Mesenchymal stem cell (in vitro differentiated cells and primary cell): ENCODE data around the gene FAM131A.

Experiments used
- DNase-seq: peaks from one replicate; pipeline ENCODE4 v3.0.0-alpha.2; 2013
- H2AFZ ChIP-seq: one replicate; pipeline ENCODE4 v1.6.1; 2013; ENCODE audit warnings: low read depth, mild to moderate bottlenecking, control low read depth, inconsistent platforms, low read length, moderate library complexity
- H2AK5ac ChIP-seq: 2 replicates; pipeline ENCODE4 v1.6.1; 2013; ENCODE audit warnings: low read length, moderate library complexity, mild to moderate bottlenecking, inconsistent platforms; ENCODE audit not compliant: severe bottlenecking
- H2BK120ac ChIP-seq: one replicate; pipeline ENCODE4 v1.6.1; 2013; ENCODE audit warnings: low read depth, mild to moderate bottlenecking, inconsistent platforms, low read length, moderate library complexity
- H2BK12ac ChIP-seq, 2 experiments: one replicate each; pipeline ENCODE4 v1.6.1; 2013; ENCODE audit warnings: inconsistent platforms in 2 of 2, low read length in 2 of 2, mild to moderate bottlenecking in 2 of 2, moderate library complexity in 2 of 2, control low read depth in 1 of 2
- H2BK15ac ChIP-seq: one replicate; pipeline ENCODE4 v1.6.1; 2013; ENCODE audit warnings: mild to moderate bottlenecking, low read depth, inconsistent platforms; ENCODE audit not compliant: poor library complexity, severe bottlenecking
- H2BK5ac ChIP-seq: 2 replicates; pipeline ENCODE4 v1.6.1; 2013; ENCODE audit warnings: low read depth, mild to moderate bottlenecking, low read length, control low read depth, inconsistent platforms; ENCODE audit not compliant: poor library complexity, severe bottlenecking
- H3K14ac ChIP-seq, 2 experiments: one replicate each; pipeline ENCODE4 v1.6.1; 2013; ENCODE audit warnings: inconsistent platforms in 2 of 2, low read length in 2 of 2, control low read depth in 1 of 2, mild to moderate bottlenecking in 1 of 2, moderate library complexity in 1 of 2
- H3K18ac ChIP-seq, 2 experiments: one replicate each; pipeline ENCODE4 v1.6.1; 2013; ENCODE audit warnings: inconsistent platforms in 2 of 2, low read length in 2 of 2, control low read depth in 1 of 2, low read depth in 1 of 2, mild to moderate bottlenecking in 1 of 2
- H3K23ac ChIP-seq, 2 experiments: one replicate each; pipeline ENCODE4 v1.6.1; 2013; ENCODE audit warnings: inconsistent platforms in 2 of 2, low read length in 2 of 2, mild to moderate bottlenecking in 2 of 2, moderate library complexity in 2 of 2, control low read depth in 1 of 2
- H3K27ac ChIP-seq: 2 replicates; pipeline ENCODE4 v1.5.1; 2013; ENCODE audit warnings: mild to moderate bottlenecking, moderate library complexity, low read length, control low read depth, inconsistent platforms; ENCODE audit not compliant: poor library complexity, severe bottlenecking
- H3K27me3 ChIP-seq, 2 experiments: 2 replicates each; pipeline versions ENCODE4 v1.6.1 to v1.7.0; 2013; ENCODE audit warnings: low read length in 2 of 2, mild to moderate bottlenecking in 2 of 2, moderate library complexity in 2 of 2, control low read depth in 1 of 2, inconsistent platforms in 1 of 2; ENCODE audit not compliant: control insufficient read depth in 1 of 2, insufficient read depth in 1 of 2
- H3K36me3 ChIP-seq, 2 experiments: 2 replicates each; pipeline versions ENCODE4 v1.6.1 to v1.7.0; 2013; ENCODE audit warnings: low read length in 2 of 2, control low read depth in 1 of 2, inconsistent platforms in 1 of 2, low read depth in 1 of 2, mild to moderate bottlenecking in 1 of 2; ENCODE audit not compliant: insufficient read depth in 2 of 2, control insufficient read depth in 1 of 2
- H3K4ac ChIP-seq, 2 experiments: one replicate each; pipeline ENCODE4 v1.6.1; 2013; ENCODE audit warnings: inconsistent platforms in 2 of 2, low read length in 2 of 2, mild to moderate bottlenecking in 2 of 2, moderate library complexity in 2 of 2, control low read depth in 1 of 2, low read depth in 1 of 2
- H3K4me1 ChIP-seq: 2 replicates; pipeline ENCODE4 v1.6.1; 2013; ENCODE audit warnings: low read depth, low read length, control low read depth; ENCODE audit not compliant: control insufficient read depth, insufficient read depth
- H3K4me2 ChIP-seq: 2 replicates; pipeline ENCODE4 v1.6.1; 2013; ENCODE audit warnings: low read length, mild to moderate bottlenecking, inconsistent platforms; ENCODE audit not compliant: poor library complexity, severe bottlenecking
- H3K4me3 ChIP-seq, 2 experiments: 2 replicates each; pipeline versions ENCODE4 v1.5.1 to v1.7.0; 2013; ENCODE audit warnings: low read length in 2 of 2, mild to moderate bottlenecking in 2 of 2, control low read depth in 1 of 2, low read depth in 1 of 2; ENCODE audit not compliant: insufficient read depth in 1 of 2
- H3K79me1 ChIP-seq: replicated peaks from 2 replicates; pipeline ENCODE4 v1.6.1; 2013; ENCODE audit warnings: mild to moderate bottlenecking, control low read depth, low read length, inconsistent platforms; ENCODE audit not compliant: poor library complexity, severe bottlenecking
- H3K9ac ChIP-seq: 2 replicates; pipeline ENCODE4 v1.7.0; 2013; ENCODE audit warnings: mild to moderate bottlenecking, low read length, moderate library complexity
- H3K9me3 ChIP-seq: 2 replicates; pipeline ENCODE4 v1.7.0; 2013; ENCODE audit warnings: mild to moderate bottlenecking, low read length; ENCODE audit not compliant: control insufficient read depth
- H4K8ac ChIP-seq: one replicate; pipeline ENCODE4 v1.6.1; 2013; ENCODE audit warnings: inconsistent platforms, mild to moderate bottlenecking, low read length, moderate library complexity
- H4K91ac ChIP-seq: one replicate; pipeline ENCODE4 v1.6.1; 2013; ENCODE audit warnings: mild to moderate bottlenecking, low read length, inconsistent platforms
- WGBS: methylation state at CpG from one replicate; pipeline ENCODE4 v1.1.7; 2013; ENCODE audit warnings: mixed read lengths; 5-methylcytosine and 5-hydroxymethylcytosine counted together

Gene FAM131A

GRCh38 chr3:184314700-184315542 lies 22.5 kb upstream of the FAM131A start:
- Histone ChIP-seq H3K9me3 (no peaks in the 10 kb centered on the region), H3K4me1 (peaks cover 26% of the 10 kb centered on the region), H3K27me3 (no peaks in the 10 kb centered on the region), H3K36me3 (peaks cover 28 to 29% of the 10 kb centered on the region in 2 experiments), H3K79me1 (no peaks in the 10 kb centered on the region), H4K91ac (peak overlapping the region; percentile 97), H3K4me2 (peak overlapping the region; percentile 86), H2BK15ac (peak overlapping the region; percentile 94), H2AK5ac (peak overlapping the region; percentile 75), H3K4ac (peak overlapping the region; percentile 95 to 99), H2AFZ (peak overlapping the region; percentile 31), H2BK120ac (peak overlapping the region; percentile 97), H3K18ac (peak overlapping the region; percentile 96 to 97), H2BK12ac (peak overlapping the region; percentile 21 to 77), H3K14ac (peak overlapping the region; percentile 25 to 89), H3K27ac (peak overlapping the region; percentile 90), H2BK5ac (peak overlapping the region; percentile 94), H4K8ac (peak overlapping the region; percentile 88), H3K9ac (peak overlapping the region; percentile 96), H3K4me3 (peak overlapping the region; percentile 85 to 92), H3K23ac (peak overlapping the region in 1 of 2 experiments; percentile 86)
- under 1% methylated on average over 41 of the region's 89 CpGs for WGBS
- DNase-seq = peak; percentile 84

GRCh38 chr3:184315543-184315867 lies 21.9 kb upstream of the FAM131A start:
- peak overlapping the region; percentile 97 for H2BK120ac ChIP-seq
- H3K27ac ChIP-seq = peak overlapping the region; percentile 90
- H2BK15ac ChIP-seq = no peak overlapping the region
- peak overlapping the region; percentile 96 for H3K9ac ChIP-seq
- H3K4ac ChIP-seq = peak overlapping the region; percentile 95 to 99
- DNase-seq = no peak
- peaks cover 32% of the 10 kb centered on the region for H3K4me1 ChIP-seq
- H3K23ac ChIP-seq = peak overlapping the region in 1 of 2 experiments; percentile 86
- H3K9me3 ChIP-seq = no peaks in the 10 kb centered on the region
- H3K14ac ChIP-seq = peak overlapping the region; percentile 25 to 89
- H2AFZ ChIP-seq = no peak overlapping the region
- H3K79me1 ChIP-seq = peaks cover 2% of the 10 kb centered on the region
- peak overlapping the region; percentile 94 for H2BK5ac ChIP-seq
- H3K27me3 ChIP-seq = no peaks in the 10 kb centered on the region
- WGBS = 0% methylated on average over 3 of the region's 6 CpGs
- peak overlapping the region; percentile 85 to 97 for H3K18ac ChIP-seq
- H3K4me2 ChIP-seq = peak overlapping the region; percentile 86
- peak overlapping the region in 1 of 2 experiments; percentile 77 for H2BK12ac ChIP-seq
- peak overlapping the region; percentile 88 for H4K8ac ChIP-seq
- H3K4me3 ChIP-seq = peak overlapping the region; percentile 85 to 92
- H3K36me3 ChIP-seq = peaks cover 27 to 28% of the 10 kb centered on the region in 2 experiments
- peak overlapping the region; percentile 87 for H4K91ac ChIP-seq
- peak overlapping the region; percentile 21 for H2AK5ac ChIP-seq

- Histone ChIP-seq H2BK12ac (no peak overlapping the region), H3K79me1 (peaks cover 5% of the 10 kb centered on the region), H3K27ac (peak overlapping the region; percentile 59), H3K4ac (peak overlapping the region in 1 of 2 experiments; percentile 99), H3K23ac (no peak overlapping the region), H3K4me2 (peak overlapping the region; percentile 86), H2BK15ac (no peak overlapping the region), H3K9ac (peak overlapping the region; percentile 96), H3K9me3 (no peaks in the 10 kb centered on the region), H3K36me3 (peaks cover 32 to 34% of the 10 kb centered on the region in 2 experiments), H2AFZ (no peak overlapping the region), H3K4me3 (peak overlapping the region; percentile 85 to 92), H4K91ac (no peak overlapping the region), H3K14ac (peak overlapping the region in 1 of 2 experiments; percentile 0), H2BK120ac (peak overlapping the region; percentile 97), H2BK5ac (no peak overlapping the region), H4K8ac (no peak overlapping the region), H3K18ac (peak overlapping the region in 1 of 2 experiments; percentile 6), H3K27me3 (no peaks in the 10 kb centered on the region), H3K4me1 (peaks cover 32% of the 10 kb centered on the region), H2AK5ac (no peak overlapping the region)
- peak; percentile 59 for DNase-seq
- WGBS = 65% methylated on average over 13 of the region's 16 CpGs
Observed at GRCh38 chr3:184315871-184316661, 21.3 kb upstream of the FAM131A start.

- Histone ChIP-seq H2BK12ac (no peak overlapping the region), H3K9ac (peak overlapping the region; percentile 96), H3K4ac (no peak overlapping the region), H3K4me2 (peak overlapping the region; percentile 86), H3K27me3 (no peaks in the 10 kb centered on the region), H3K79me1 (peaks cover 8% of the 10 kb centered on the region), H3K36me3 (peaks cover 40 to 41% of the 10 kb centered on the region in 2 experiments), H3K14ac (no peak overlapping the region), H3K4me1 (peaks cover 32% of the 10 kb centered on the region), H4K8ac (no peak overlapping the region), H2BK5ac (no peak overlapping the region), H2AFZ (no peak overlapping the region), H2AK5ac (no peak overlapping the region), H3K4me3 (peak overlapping the region in 1 of 2 experiments; percentile 92), H3K23ac (no peak overlapping the region), H2BK120ac (no peak overlapping the region), H4K91ac (no peak overlapping the region), H2BK15ac (no peak overlapping the region), H3K27ac (no peak overlapping the region), H3K9me3 (no peaks in the 10 kb centered on the region), H3K18ac (no peak overlapping the region)
- 92% methylated on average over 7 of the region's 7 CpGs for WGBS
- DNase-seq = no peak
Observed at GRCh38 chr3:184316792-184317191, 20.6 kb upstream of the FAM131A start.
